ENCODE measurements around the gene SAG. TPM values are rescaled to one million over a fixed set of nuclear protein-coding genes. Genes with fewer than 3 reads are reported as not detected.

SAG gene
- total RNA-seq, 2 donors from 2014 or later = not detected

- DNase-seq (no peak), ATAC-seq (no peak)
- intact Hi-C loops (cut with DNase I) = no loop called here
These were observed 44.7 kb downstream of the SAG start for GRCh38 chr2:233352141-233352842.

GRCh38 chr2:233353101-233353768, 45.6 kb downstream of the SAG start:
- intact Hi-C loops (cut with DNase I) = no loop called here
- DNase-seq (no peak), ATAC-seq (peak in 1 of 2 donors; percentile 12)

GRCh38 chr2:233353769-233354499, 46.3 kb downstream of the SAG start, which contains the start of gene DGKD:
DGKD (plus strand) TSS chr2:233354494; CDS start chr2:233354519, 25 bp downstream.
- peak; percentile 84 to 94 for ATAC-seq
- peak; percentile 63 for DNase-seq
- intact Hi-C loops (cut with DNase I) = no loop called here

GRCh38 chr2:233354500-233354924, 46.9 kb downstream of the SAG start:
- no peak for DNase-seq
- intact Hi-C loops (cut with DNase I) = no loop called here
- peak in 1 of 2 donors; percentile 6 for ATAC-seq

- ATAC-seq (no peak), DNase-seq (peak; percentile 48)
- intact Hi-C loops (cut with DNase I) = loop anchor here (5.0 kb wide), 1 partner anchor 87 kb away; no protein-coding TSS in a partner anchor
These were observed 47.5 kb downstream of the SAG start for GRCh38 chr2:233354971-233355574.

- no peak for DNase-seq
- intact Hi-C loops (cut with DNase I) = loop anchor here (5.0 kb wide), 1 partner anchor 86 kb away; no protein-coding TSS in a partner anchor
These were observed 48.3 kb downstream of the SAG start for GRCh38 chr2:233355916-233356315.

GRCh38 chr2:233356546-233357308, 49.1 kb downstream of the SAG start:
- no peak for ATAC-seq
- intact Hi-C loops (cut with DNase I) = loop anchor here (5.0 kb wide), 1 partner anchor 86 kb away; no protein-coding TSS in a partner anchor
- no peak for DNase-seq

More at GRCh38 chr2:233355916-233356315, 48.3 kb downstream of the SAG start:
- no peak for ATAC-seq

- ATAC-seq = no peak
- DNase-seq = no peak
- intact Hi-C loops (cut with DNase I) = loop anchor here (5.0 kb wide), 1 partner anchor 84 kb away; no protein-coding TSS in a partner anchor
These were observed 50.7 kb downstream of the SAG start for GRCh38 chr2:233358335-233358734.

GRCh38 chr2:233358947-233359346, 51.3 kb downstream of the SAG start:
- intact Hi-C loops (cut with DNase I) = loop anchor here (5.0 kb wide), 1 partner anchor 83 kb away; no protein-coding TSS in a partner anchor
- ATAC-seq (no peak), DNase-seq (no peak)

- DNase-seq (no peak), ATAC-seq (no peak)
- intact Hi-C loops (cut with DNase I) = loop anchor here (5.0 kb wide), 1 partner anchor 82 kb away; no protein-coding TSS in a partner anchor
These were observed 52.2 kb downstream of the SAG start for GRCh38 chr2:233359823-233360222.

GRCh38 chr2:233360771-233361176, 53.2 kb downstream of the SAG start:
- intact Hi-C loops (cut with DNase I) = no loop called here
- DNase-seq = no peak
- peak; percentile 35 to 84 for ATAC-seq

- intact Hi-C loops (cut with DNase I) = no loop called here
- ATAC-seq = peak in 1 of 2 donors; percentile 69
- DNase-seq = no peak
These were observed 53.7 kb downstream of the SAG start for GRCh38 chr2:233361297-233361696.

- ATAC-seq (no peak), DNase-seq (no peak)
- intact Hi-C loops (cut with DNase I) = no loop called here
These were observed 55.1 kb downstream of the SAG start for GRCh38 chr2:233362742-233363141.

GRCh38 chr2:233363744-233364235, 56.2 kb downstream of the SAG start:
- intact Hi-C loops (cut with DNase I) = no loop called here
- ATAC-seq = no peak
- no peak for DNase-seq

- ATAC-seq (no peak), DNase-seq (no peak)
- intact Hi-C loops (cut with DNase I) = no loop called here
These were observed 58.4 kb downstream of the SAG start for GRCh38 chr2:233365861-233366520.

- ATAC-seq (no peak), DNase-seq (no peak)
- intact Hi-C loops (cut with DNase I) = no loop called here
These were observed 60.0 kb downstream of the SAG start for GRCh38 chr2:233367586-233367985.

- no peak for DNase-seq
- intact Hi-C loops (cut with DNase I) = no loop called here
- no peak for ATAC-seq
These were observed 61.1 kb downstream of the SAG start for GRCh38 chr2:233368756-233369155.

GRCh38 chr2:233369462-233369861, 61.8 kb downstream of the SAG start:
- DNase-seq = no peak
- intact Hi-C loops (cut with DNase I) = no loop called here
- no peak for ATAC-seq
